Activated CD8-positive, alpha-beta T cell treated with anti-CD3 and anti-CD28 coated beads, Interleukin-2, amount 10 ng/mL, durations not matched to agents 7 days and 5 days (primary cell): ENCODE data around the gene EHBP1L1. TPM values are rescaled to one million over a fixed set of nuclear protein-coding genes. Genes with fewer than 3 reads are reported as not detected.

Source experiments
- ATAC-seq: fragments of 150-1000 bp; cut with Tn5 transposase; one replicate; pipeline ENCODE4 v1.10.0; 2021; ENCODE audit warnings: moderate library complexity
- CTCF ChIA-PET: fragments of 350-600 bp; sonication (Branson Sonifier 250); formaldehyde crosslinking; loops from one replicate; lab custom pipeline; 2021; ENCODE audit warnings: antibody characterized with exemption; lab: Charles Lee
- POLR2A ChIA-PET: fragments of 350-600 bp; sonication (Branson Sonifier 250); formaldehyde crosslinking; loops from one replicate; lab custom pipeline; 2021; ENCODE audit warnings: antibody characterized with exemption; lab: Charles Lee
- DNase-seq: peaks from one replicate; pipeline ENCODE4 v3.0.0-alpha.2; 2020
- H3K27ac Mint-ChIP-seq: one replicate; pipeline ENCODE4 v1.8.0; 2021; ENCODE audit warnings: mild to moderate bottlenecking, mixed read lengths
- H3K27me3 Mint-ChIP-seq: one replicate; pipeline ENCODE4 v1.8.0; 2021; ENCODE audit warnings: low read depth, mixed read lengths
- H3K36me3 Mint-ChIP-seq: one replicate; pipeline ENCODE4 v1.8.0; 2021; ENCODE audit warnings: low read depth, mixed read lengths
- H3K4me1 Mint-ChIP-seq: one replicate; pipeline ENCODE4 v1.8.0; 2021; ENCODE audit warnings: low read depth, mixed read lengths
- H3K4me3 Mint-ChIP-seq: one replicate; pipeline ENCODE4 v1.8.0; 2021; ENCODE audit warnings: mild to moderate bottlenecking, mixed read lengths
- H3K9me3 Mint-ChIP-seq: one replicate; pipeline ENCODE4 v1.8.0; 2022; ENCODE audit warnings: mixed read lengths; ENCODE audit not compliant: insufficient read depth
- total RNA-seq, 2 experiments: library from RNA; stranded (reverse); gene quantifications; one replicate each; pipeline ENCODE4 v1.2.3, GENCODE V29; 2021

The EHBP1L1 gene
- total RNA-seq, 2 experiments from 2014 or later, result 94.4 to 95.3 TPM

GRCh38 chr11:65589444-65590239, 13.8 kb downstream of the EHBP1L1 start:
- Mint-ChIP-seq H3K27ac (peak overlapping the region; percentile 94), H3K27me3 (no peaks in the 10 kb centered on the region), H3K4me3 (no peak overlapping the region), H3K4me1 (peaks cover 42% of the 10 kb centered on the region), H3K9me3 (no peaks in the 10 kb centered on the region), H3K36me3 (peaks cover 39% of the 10 kb centered on the region)
- POLR2A ChIA-PET, result interaction anchor here (0.5 to 1.5 kb wide), 5 partner anchors 17 to 36 kb away, joined by 3 to 6 read pairs (median 3); partner anchors contain the start of genes FAM89B, MAP3K11 and PCNX3
- ATAC-seq (peak; percentile 26), DNase-seq (peak; percentile 56)
- CTCF ChIA-PET, result interaction anchor here (0.6 to 12.3 kb wide), 11 partner anchors 8 to 228 kb away, joined by 3 to 172 read pairs (median 4); partner anchors contain the start of genes EHBP1L1, FAM89B and ZNRD2

DNA sequence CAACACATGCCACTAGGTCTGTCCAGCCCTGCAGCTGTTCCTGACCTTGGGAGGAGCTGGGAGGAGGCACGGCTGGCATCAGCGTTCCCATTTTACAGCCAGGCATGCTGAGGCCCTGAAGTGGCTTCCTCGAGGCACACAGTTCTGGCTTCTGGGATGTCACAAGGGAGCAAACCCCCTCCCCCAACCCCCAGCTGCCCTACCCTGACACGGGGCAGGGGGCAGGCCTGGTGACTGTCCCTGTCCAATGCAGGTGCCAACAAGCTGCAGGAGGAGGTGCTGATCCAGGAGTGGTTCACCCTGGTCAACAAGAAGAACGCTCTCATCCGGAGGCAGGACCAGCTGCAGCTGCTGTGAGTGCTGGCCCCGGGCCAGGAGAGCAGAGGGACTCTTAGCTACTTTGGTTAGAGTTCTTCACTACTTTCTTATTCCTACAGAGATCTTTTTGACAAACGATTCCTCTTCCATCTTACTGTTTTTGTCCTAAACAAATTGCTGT, 14.4 kb downstream of the EHBP1L1 start:
- H3K27ac Mint-ChIP-seq, result peak overlapping the region; percentile 39
- H3K4me1 Mint-ChIP-seq, result peaks cover 47% of the 10 kb centered on the region
- H3K36me3 Mint-ChIP-seq, result peaks cover 39% of the 10 kb centered on the region
- no peaks in the 10 kb centered on the region for H3K9me3 Mint-ChIP-seq
- no peak overlapping the region for H3K4me3 Mint-ChIP-seq
- CTCF ChIA-PET, result interaction anchor here (0.6 to 12.3 kb wide), 9 partner anchors 9 to 227 kb away, joined by 3 to 172 read pairs (median 5); partner anchors contain the start of genes EHBP1L1, FAM89B and ZNRD2
- DNase-seq, result no peak
- no peaks in the 10 kb centered on the region for H3K27me3 Mint-ChIP-seq
- POLR2A ChIA-PET, result interaction anchor here (0.6 to 1.5 kb wide), 3 partner anchors 18 to 24 kb away, joined by 3 to 6 read pairs (median 3); partner anchors contain the start of genes FAM89B, MAP3K11 and PCNX3
- ATAC-seq, result no peak

- H3K9me3 Mint-ChIP-seq, result no peaks in the 10 kb centered on the region
- peaks cover 34% of the 10 kb centered on the region for H3K4me1 Mint-ChIP-seq
- no peaks in the 10 kb centered on the region for H3K27me3 Mint-ChIP-seq
- no peak overlapping the region for H3K4me3 Mint-ChIP-seq
- POLR2A ChIA-PET, result interaction anchor here (1.2 kb wide), 1 partner anchor 17 kb away, joined by 3 read pairs; the partner anchor contains the start of gene EHBP1L1
- no peak for DNase-seq
- H3K36me3 Mint-ChIP-seq, result peaks cover 25% of the 10 kb centered on the region
- no peak for ATAC-seq
- CTCF ChIA-PET, result interaction anchor here (0.8 to 12.3 kb wide), 9 partner anchors 10 to 630 kb away, joined by 3 to 172 read pairs (median 12); partner anchors contain the start of genes EHBP1L1, PCNX3 and ZNRD2
- H3K27ac Mint-ChIP-seq, result no peak overlapping the region
Measured at GRCh38 chr11:65591939-65592857, 16.3 kb downstream of the EHBP1L1 start.

DNA sequence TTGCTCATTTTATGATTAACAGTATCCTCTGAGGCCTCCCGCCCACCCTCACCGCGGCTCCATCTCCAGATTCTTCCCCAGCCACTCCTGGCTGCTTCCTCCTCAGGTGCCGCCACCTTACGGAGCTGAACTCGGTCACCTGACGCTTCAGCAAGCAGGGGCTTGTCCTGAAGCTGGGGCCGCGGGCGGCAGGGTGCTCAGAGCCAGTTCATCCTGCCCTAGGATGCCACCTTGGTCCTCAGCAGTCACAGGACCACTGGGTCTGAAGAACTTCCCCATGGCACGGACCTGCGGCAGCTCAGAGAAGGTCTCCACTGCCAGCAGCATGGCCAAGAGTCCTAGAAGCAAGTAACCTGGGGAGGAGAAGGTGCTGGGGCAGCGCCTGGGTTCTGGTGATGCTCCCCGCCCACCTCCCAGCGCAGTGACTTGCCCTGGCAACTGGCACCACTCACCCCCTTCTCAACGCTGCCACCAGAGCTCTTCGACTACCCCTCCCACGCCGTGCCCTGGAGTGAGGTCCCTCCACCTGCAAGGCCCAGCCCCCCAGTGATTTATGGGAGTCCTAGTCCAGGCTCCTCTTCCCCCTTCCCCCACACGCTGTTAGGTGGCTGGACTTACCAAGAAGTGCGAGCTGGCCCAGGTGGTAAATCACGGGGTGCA, 17.1 kb downstream of the EHBP1L1 start:
- Mint-ChIP-seq H3K9me3 (no peaks in the 10 kb centered on the region), H3K4me1 (peaks cover 26% of the 10 kb centered on the region), H3K4me3 (no peak overlapping the region), H3K27ac (no peak overlapping the region), H3K36me3 (peaks cover 21% of the 10 kb centered on the region), H3K27me3 (no peaks in the 10 kb centered on the region)
- ChIA-PET POLR2A (interaction anchor here (1.3 to 1.5 kb wide), 2 partner anchors 10 to 11 kb away, joined by 3 to 4 read pairs; no protein-coding TSS in a partner anchor), CTCF (interaction anchor here (0.8 to 12.3 kb wide), 17 partner anchors 11 to 631 kb away, joined by 3 to 172 read pairs (median 9); partner anchors contain the start of genes EHBP1L1, FAM89B, PCNX3 and SCYL1)
- DNase-seq (no peak), ATAC-seq (no peak)

DNA sequence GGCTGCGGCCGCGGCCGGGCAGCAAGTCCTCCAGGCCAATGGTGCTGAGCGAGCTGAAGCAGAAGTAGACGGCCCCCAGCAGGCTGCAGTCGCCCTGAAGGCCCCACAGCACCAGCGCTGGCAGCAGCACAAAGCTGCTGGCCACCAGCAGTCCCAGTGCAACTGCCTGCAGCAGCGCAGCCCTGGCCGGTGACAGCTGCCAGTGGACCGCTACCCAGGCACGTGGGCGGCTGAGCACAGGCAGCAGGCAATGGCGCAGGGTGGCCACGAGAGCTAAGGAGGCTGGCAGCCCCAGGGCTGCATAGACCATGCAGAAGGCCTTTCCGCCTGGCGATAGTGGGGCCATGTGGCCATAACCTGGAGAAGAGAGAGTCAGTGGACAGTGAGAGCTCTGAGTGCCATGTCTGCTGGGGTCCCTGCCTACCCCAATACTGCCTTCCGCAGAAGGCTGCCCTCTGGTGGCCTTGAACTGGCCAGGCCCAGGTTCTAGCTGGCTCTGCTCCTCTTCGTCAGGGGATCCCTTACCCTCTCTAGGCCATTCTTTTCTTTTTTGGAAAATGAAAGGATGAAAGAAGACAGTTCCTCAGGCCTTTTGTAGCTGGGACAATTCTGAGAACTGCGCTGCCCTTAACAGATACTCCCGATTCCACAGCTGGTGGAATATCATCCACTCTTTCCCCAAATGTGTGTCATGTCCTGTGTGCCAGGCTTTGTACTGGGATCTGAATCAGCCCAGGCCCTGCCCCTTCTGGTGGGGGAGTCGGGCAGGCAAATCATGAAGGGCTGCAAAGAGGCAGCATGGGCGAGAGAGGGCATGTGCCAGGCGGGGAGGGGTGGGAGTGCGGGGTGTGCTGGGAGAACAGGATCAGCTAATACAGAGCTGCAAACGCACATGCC, 17.9 kb downstream of the EHBP1L1 start:
- CTCF ChIA-PET, result interaction anchor here (0.7 to 12.3 kb wide), 22 partner anchors 10 to 429 kb away, joined by 3 to 172 read pairs (median 7); partner anchors contain the start of genes EHBP1L1, FAM89B, PCNX3 and SCYL1
- POLR2A ChIA-PET, result interaction anchor here (1.1 to 1.5 kb wide), 4 partner anchors 9 to 21 kb away, joined by 3 to 4 read pairs (median 3); partner anchors contain the start of gene EHBP1L1
- DNase-seq, result peak; percentile 64
- Mint-ChIP-seq H3K36me3 (peaks cover 16% of the 10 kb centered on the region), H3K4me1 (peaks cover 18% of the 10 kb centered on the region), H3K4me3 (no peak overlapping the region), H3K27ac (peak overlapping the region; percentile 63), H3K27me3 (no peaks in the 10 kb centered on the region), H3K9me3 (no peaks in the 10 kb centered on the region)
- ATAC-seq, result peak; percentile 73

DNA sequence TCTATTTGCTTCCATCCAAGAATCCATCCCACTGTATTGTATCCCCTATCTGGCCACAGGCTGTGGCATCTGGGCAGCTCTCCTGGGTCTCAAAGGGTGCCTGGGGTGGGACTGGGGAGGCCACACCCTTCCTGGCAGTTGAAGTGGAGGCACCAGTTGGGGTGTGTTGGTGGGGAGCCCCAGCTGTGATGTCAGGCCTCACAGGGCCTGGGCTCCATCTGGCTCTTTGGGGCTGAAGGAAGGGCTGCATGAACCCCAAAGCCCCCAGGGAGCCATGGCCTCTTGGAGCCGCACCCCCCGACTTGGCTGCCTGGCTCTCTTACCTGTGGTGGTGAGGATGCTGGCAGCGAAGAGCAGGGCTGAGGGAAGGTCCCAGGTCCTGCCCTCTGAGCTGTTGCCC, 19.3 kb downstream of the EHBP1L1 start:
- ATAC-seq (no peak), DNase-seq (no peak)
- H3K27ac Mint-ChIP-seq, result peak overlapping the region; percentile 53
- no peak overlapping the region for H3K4me3 Mint-ChIP-seq
- H3K27me3 Mint-ChIP-seq, result no peaks in the 10 kb centered on the region
- ChIA-PET POLR2A (interaction anchor here (0.6 to 0.8 kb wide), 2 partner anchors 20 to 25 kb away, joined by 3 read pairs; partner anchors contain the start of gene PCNX3), CTCF (interaction anchor here (1.3 to 12.3 kb wide), 9 partner anchors 9 to 52 kb away, joined by 3 to 172 read pairs (median 16); partner anchors contain the start of genes EHBP1L1 and PCNX3)
- H3K36me3 Mint-ChIP-seq, result peaks cover 18% of the 10 kb centered on the region
- no peaks in the 10 kb centered on the region for H3K9me3 Mint-ChIP-seq
- H3K4me1 Mint-ChIP-seq, result peaks cover 12% of the 10 kb centered on the region

DNA sequence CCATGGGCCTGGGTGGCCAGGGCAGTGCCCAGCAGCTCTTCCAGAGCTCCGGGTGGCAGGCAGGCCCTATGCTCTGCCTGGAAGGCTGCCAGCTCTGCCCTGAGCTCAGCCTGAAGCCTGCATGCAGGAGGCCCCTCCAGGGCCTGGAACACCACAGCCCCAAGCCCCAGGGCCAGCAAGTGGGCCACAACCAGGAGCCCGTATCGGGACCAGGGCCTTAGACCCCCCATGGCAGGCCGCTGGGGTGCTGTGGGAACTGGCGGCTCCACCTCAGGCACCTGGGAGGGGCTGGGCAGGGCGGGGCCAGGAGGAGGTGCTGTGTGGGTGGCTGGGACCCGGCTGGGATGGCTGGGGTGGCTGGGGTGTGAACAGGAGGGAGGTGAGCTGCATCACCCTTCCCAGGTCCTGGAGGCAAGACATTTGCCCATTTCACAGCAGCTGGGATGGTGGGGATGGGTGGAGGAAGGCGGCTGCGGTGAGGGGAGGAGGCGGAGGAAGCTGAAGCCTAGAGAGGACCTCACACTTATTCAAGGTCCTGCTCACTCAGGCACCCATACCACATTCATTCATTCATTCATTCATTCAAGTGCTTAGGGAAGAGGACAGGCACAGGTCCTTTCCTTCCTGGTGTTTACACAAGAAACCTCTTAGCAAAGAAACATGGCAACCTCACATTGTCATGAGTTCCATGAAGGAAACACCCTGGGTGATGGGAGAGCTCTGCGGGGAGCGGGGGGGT, 19.9 kb downstream of the EHBP1L1 start, which contains the start of gene KCNK7:
KCNK7 (minus strand) TSS at position 258 of the 739 bp plus-strand sequence; CDS start at position 230, 28 bp downstream.
- CTCF ChIA-PET, result interaction anchor here (1.3 to 12.3 kb wide), 6 partner anchors 13 to 52 kb away, joined by 3 to 172 read pairs (median 20); partner anchors contain the start of gene EHBP1L1

GRCh38 chr11:65596520-65596919, 20.7 kb downstream of the EHBP1L1 start:
- Mint-ChIP-seq H3K9me3 (no peaks in the 10 kb centered on the region), H3K4me3 (no peak overlapping the region), H3K36me3 (peaks cover 17% of the 10 kb centered on the region), H3K4me1 (peaks cover 10% of the 10 kb centered on the region), H3K27me3 (no peaks in the 10 kb centered on the region), H3K27ac (peak overlapping the region; percentile 43)
- ATAC-seq (no peak), DNase-seq (no peak)
- CTCF ChIA-PET, result interaction anchor here (12.3 kb wide), 1 partner anchor 53 kb away, joined by 172 read pairs; no protein-coding TSS in a partner anchor
- POLR2A ChIA-PET, result no interaction called here

More for the DNA sequence above, 19.9 kb downstream of the EHBP1L1 start, which contains the start of gene KCNK7:
- no peak within 1 kb of the TSS for H3K4me3 Mint-ChIP-seq
- peaks cover 10% of the 10 kb centered on the region for H3K4me1 Mint-ChIP-seq
- no peaks in the 10 kb centered on the region for H3K27me3 Mint-ChIP-seq
- POLR2A ChIA-PET, result interaction anchor here (0.8 to 0.9 kb wide), 2 partner anchors 19 to 46 kb away, joined by 3 read pairs; partner anchors contain the start of gene PCNX3
- H3K9me3 Mint-ChIP-seq, result no peaks in the 10 kb centered on the region
- H3K27ac Mint-ChIP-seq, result peak within 1 kb of the TSS; percentile 53
- DNase-seq (no peak), ATAC-seq (no peak)
- peaks cover 15% of the 10 kb centered on the region for H3K36me3 Mint-ChIP-seq

DNA sequence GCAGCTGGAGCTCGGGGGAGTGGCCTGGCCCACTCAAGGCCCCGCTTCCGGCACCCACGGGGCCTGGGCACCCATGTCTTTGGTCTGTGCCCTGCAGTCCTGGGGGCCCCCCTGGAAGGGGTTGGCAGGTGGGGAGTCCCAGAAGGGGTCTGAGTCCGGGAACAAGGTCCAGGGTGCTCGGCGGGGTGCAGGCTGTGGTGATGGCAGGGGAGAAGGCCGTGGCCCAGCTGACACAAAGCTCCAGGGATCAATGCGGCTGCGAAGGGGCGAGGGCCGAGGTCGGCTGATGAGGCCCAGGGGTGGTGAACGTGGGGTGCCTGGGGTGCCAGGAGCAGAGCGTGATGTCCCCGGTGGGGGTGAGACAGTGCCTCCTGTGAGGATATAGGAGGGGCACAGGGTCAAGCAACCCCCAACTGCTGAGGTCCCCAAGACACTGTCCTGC, 22.4 kb downstream of the EHBP1L1 start:
- H3K9me3 Mint-ChIP-seq, result no peaks in the 10 kb centered on the region
- ATAC-seq (no peak), DNase-seq (no peak)
- no peaks in the 10 kb centered on the region for H3K27me3 Mint-ChIP-seq
- H3K4me1 Mint-ChIP-seq, result peaks cover 10% of the 10 kb centered on the region
- ChIA-PET POLR2A (no interaction called here), CTCF (interaction anchor here (1.2 to 1.6 kb wide), 2 partner anchors 10 to 86 kb away, joined by 3 to 4 read pairs; no protein-coding TSS in a partner anchor)
- no peak overlapping the region for H3K4me3 Mint-ChIP-seq
- peaks cover 19% of the 10 kb centered on the region for H3K36me3 Mint-ChIP-seq
- H3K27ac Mint-ChIP-seq, result no peak overlapping the region
